ENCODE measurements around the gene SGK2.
A peak's percentile ranks its signal among the peaks of the same experiment; 100 is the strongest.

Gene SGK2

GRCh38 chr20:43558412-43559146 lies at the start of gene SGK2:
SGK2 (plus strand) TSS chr20:43559027; CDS start chr20:43566496, 7,469 bp downstream.
- ATAC-seq: no peak
- DNase-seq: no peak

GRCh38 chr20:43511879-43512278 lies 46.9 kb upstream of the SGK2 start:
- DNase-seq (no peak), ATAC-seq (no peak)

- DNase-seq (no peak), ATAC-seq (no peak)
Observed at GRCh38 chr20:43513372-43513930, 45.4 kb upstream of the SGK2 start.

DNA sequence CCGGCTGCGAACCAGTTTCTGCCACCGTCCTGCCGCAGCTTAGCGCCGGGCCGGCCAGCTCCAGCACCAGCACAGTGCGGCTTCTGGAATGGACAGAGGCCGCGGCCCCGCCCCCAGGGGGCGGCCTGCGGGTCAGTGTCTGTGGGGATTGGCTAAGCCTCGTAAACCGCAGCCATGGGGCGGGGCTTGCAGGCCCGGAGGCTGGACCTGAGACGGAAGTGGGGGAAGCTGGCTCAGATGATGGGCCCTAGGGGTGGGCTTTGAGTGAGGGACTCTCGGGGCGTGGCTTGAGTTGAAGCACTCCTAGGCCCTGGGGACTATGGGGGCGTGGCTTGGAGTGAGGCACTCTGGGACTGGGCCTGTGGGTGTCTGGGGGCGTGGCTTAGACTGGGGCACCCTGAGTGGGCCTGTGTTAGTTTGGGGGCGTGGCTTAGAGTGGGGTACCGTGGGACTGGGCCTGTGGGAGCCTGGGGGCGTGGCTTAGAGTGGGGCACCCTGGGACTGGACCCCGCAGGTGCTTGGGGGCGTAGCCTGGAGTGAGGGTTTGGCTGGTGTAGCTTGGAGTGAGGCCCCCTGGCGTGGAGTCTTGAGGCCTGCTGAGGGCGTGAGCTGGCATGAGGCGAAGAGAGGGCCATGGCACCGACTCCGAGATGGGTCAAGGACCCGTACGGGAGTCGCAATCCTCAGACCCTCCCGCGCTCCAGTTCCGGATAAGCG lies 44.7 kb upstream of the SGK2 start:
- DNase-seq (peak; percentile 90), ATAC-seq (peak; percentile 93)

GRCh38 chr20:43514648-43514999 lies 44.2 kb upstream of the SGK2 start:
- DNase-seq: no peak

GRCh38 chr20:43515628-43516027 lies 43.2 kb upstream of the SGK2 start:
- ATAC-seq (no peak), DNase-seq (no peak)

More at GRCh38 chr20:43514648-43514999, 44.2 kb upstream of the SGK2 start:
- ATAC-seq: peak; percentile 8

GRCh38 chr20:43516251-43516824 lies 42.5 kb upstream of the SGK2 start:
- ATAC-seq: no peak
- DNase-seq: no peak

GRCh38 chr20:43520074-43520630 lies 38.7 kb upstream of the SGK2 start:
- ATAC-seq: no peak
- no peak for DNase-seq

GRCh38 chr20:43525021-43525420 lies 33.8 kb upstream of the SGK2 start:
- ATAC-seq (no peak), DNase-seq (no peak)

DNA sequence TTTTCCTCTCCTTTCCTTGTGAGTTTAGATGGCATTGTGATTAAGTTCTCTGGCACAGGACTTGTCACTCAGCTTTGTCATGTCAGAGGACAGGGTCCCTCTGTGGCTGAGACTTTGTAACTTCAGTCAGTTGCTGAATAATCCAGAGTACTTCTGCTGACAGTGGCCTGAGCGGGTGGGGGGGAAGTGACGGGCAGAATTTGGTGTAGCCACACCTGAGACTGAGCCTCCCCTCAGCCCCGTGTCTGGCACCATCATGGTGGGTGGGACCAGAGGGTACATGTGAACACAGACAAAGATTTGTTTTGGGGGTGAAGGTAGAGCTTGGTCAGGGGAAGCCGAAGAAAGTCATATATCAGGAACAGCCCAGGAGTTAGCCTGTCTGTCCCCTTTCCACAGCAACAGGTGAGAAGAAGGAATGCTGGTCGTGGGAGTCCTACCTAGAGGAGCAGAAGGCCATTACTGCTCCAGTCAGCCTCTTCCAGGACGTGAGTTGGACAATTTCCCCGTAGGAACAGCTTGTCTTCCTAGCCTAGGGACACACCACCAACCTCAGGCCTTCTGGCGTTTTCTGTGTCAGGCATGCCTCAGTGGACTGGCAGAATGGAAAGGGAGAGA lies 30.5 kb upstream of the SGK2 start:
- ATAC-seq: no peak

DNA sequence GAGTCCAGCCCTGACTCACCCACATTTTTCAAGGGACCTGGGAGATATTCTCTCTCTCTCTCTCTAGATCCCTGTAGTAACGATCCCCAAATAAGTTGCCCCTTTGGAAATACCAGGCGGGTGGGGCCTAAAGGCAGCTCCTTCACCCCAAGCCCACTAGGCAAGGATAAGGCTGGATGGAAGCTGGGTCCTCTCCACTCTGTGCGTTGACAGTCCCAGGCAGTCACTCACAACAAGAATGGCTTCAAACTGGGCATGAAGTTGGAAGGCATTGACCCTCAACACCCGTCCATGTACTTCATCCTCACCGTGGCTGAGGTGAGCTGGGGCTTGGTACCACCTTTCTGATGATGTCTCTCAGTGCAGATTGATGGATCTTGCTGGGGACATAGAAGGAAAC lies 29.8 kb upstream of the SGK2 start:
- DNase-seq (no peak), ATAC-seq (no peak)

More for the DNA sequence above, 30.5 kb upstream of the SGK2 start:
- DNase-seq: no peak

DNA sequence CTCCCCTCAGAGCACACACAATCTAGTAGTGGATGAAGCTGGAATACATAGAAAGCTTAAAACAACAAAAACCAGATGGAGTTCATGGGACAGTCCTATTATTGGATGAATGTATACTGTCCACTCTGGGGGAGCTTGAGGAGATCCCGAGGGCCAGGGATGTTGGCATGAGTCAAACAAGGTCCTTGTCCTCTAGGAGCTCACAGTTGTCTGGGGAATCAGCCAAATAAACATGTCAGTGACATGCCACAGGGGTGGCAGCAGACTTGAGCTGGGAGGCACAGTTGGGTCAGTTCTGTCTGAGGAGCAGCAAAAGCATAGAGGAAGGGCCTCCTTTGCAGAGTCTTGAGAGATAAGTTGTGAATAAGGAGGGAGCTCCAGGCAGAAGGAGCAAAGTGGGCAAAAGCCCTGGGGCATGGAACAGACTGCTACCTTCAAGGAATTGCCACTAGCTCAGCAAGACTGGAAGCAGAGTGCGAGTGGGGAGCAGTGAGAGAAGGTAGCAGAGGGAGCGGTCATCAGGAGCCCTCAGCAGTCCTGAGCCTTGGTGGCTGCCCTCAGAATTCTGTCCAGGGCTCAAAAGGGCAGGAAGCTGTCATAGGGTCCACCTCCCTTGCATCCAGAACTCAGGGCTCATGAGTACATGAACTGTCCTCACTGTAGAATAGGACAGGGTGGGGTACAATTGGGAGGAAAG lies 29.2 kb upstream of the SGK2 start:
- ATAC-seq (no peak), DNase-seq (no peak)

DNA sequence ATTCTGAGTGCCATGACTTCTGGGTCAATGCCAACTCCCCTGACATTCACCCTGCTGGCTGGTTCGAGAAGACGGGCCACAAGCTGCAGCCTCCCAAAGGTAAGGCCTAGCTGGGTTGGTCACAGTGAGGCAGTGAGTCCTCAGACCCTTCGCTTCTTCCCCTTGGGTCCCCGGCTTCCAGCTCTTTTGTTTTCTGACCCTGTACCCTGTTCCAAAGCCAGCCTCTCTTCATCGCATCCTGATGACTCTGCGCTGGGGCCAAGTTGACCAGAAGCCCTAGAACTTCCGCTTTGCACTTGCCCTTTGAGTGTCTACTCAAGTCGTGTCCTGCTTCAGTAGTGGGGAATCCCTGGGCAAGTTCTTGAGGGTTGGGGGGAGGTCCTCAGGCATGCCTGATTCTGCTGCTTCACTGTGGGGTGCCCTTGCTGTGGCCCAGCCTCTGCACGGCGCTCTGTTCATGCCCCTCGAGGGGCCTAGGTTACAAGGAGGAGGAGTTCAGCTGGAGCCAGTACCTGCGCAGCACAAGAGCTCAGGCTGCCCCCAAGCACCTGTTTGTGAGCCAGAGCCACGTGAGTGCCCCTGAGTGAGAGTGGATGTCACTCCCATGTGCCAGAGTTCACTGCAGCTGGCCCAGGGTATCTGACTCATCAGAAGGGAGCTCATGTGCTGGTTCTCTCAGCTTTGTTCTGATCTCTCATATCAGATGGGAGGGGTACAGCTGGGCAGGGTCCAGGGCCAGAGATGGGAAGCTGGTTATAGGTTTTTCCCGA lies 28.3 kb upstream of the SGK2 start:
- no peak for DNase-seq
- ATAC-seq: peak; percentile 25

DNA sequence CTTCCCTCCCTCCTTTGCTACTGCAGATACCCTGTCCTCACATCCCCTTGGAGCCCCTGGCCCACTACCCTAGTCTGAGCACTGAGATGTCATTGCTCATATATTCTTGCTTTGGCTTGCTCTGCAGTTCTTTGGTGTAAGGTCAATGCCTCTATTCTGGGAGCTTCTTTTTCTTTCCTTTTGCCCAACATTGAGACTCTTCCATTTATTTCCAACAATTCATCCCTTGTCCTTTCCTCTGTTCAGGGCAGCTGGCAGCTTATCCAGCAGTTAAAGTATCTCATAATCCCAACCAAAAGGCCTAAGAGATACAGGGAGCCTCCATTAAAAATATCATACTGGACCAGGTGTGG lies 27.8 kb upstream of the SGK2 start:
- ATAC-seq: no peak
- DNase-seq: no peak

DNA sequence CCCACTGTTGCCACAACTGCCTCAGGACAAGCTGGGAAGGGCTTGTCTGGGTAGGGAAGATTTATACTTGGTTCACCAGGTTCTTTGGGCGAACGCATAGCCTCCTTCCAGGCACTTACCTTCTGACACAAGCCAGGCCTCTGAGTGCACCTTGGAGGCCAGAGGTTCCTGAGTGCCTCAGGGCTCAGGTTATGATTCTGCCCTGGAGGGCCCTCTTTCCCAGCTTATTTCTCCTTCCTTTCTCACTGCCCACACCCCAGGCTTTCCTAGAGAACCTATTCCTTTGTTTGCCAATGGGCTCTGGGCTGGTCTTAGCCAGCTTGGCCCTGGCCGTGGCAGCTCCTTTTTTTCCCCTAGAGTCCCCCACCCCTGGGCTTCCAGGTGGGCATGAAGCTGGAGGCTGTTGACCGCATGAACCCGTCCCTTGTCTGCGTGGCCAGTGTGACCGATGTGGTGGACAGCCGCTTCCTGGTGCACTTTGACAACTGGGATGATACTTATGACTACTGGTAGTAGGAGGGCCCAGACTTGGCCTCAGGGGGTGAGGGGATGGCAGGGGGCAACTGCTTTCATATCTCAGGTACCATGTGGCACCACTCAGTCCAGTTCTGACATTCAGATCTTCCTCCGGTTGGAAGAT lies 26.3 kb upstream of the SGK2 start:
- ATAC-seq (no peak), DNase-seq (no peak)

DNA sequence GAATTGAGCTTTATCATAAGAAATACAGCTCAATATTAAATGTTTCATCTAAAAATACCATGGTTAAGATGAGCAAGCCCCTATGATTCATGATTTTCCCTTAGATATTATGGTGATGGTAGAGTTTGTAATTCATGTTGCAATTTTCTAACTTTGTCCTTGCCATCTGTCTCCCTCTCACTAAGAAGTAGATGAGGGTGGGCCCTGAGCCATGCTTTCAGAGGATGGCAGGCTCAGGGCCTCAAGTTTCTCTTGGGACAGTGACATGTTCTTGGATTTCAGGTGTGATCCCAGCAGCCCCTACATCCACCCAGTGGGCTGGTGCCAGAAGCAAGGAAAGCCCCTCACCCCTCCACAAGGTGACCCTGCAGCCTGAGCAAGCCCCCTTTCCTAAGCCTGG lies 25.8 kb upstream of the SGK2 start:
- ATAC-seq: no peak
- no peak for DNase-seq

DNA sequence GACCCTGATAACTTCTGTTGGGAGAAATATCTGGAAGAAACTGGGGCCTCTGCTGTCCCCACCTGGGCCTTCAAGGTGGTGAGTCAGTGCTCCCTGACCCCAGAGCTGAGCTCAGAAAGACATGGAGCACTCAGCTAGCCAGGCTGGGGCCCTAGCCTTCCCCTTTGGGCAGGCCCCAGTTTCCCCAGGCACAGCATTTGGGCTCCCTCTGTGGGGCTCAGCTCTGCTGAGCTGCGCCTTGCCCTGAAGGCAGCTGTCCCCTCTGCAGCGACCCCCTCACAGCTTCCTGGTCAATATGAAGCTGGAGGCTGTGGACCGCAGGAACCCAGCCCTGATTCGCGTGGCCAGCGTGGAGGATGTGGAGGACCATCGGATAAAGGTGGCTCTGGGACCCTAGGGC lies 24.8 kb upstream of the SGK2 start:
- ATAC-seq (no peak), DNase-seq (no peak)

GRCh38 chr20:43534791-43535350 lies 24.0 kb upstream of the SGK2 start:
- ATAC-seq: no peak
- no peak for DNase-seq

DNA sequence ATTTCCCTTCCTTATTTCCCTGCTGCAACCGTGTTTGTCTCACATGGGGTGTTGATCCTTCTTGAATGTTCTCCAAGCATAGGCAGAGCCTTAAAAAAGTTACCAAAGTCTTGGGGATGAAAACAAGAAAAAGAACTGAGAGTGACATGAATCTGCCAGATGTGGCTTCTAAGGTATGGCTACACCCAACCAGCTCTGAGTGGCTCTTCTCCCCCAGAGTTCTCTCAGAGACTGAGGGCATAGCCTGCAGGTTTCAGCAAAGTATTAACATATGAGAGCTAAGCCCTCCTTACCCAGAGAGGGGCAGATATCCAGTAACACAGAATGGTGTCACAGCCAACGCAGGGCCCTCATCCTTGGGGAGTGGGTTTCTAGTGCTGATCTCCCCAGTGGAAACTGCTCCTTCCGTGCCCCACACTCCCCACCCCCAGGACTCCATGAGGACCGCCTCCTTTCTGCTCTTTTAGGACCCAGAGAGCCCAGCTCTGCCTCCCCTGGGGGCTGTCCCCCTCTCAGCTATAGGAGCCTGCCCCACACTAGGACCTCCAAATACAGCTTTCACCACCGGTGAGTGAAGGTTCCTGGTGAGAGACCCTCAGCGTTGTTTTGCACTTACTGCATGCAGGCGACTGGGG lies 23.3 kb upstream of the SGK2 start:
- ATAC-seq (no peak), DNase-seq (no peak)
